Stomach (tissue), 4 donors: Measurements from ENCODE around the gene S100A12.
"Not testable (repeated sequence)": the region's sequence is repeated elsewhere in the genome, so short reads cannot be mapped to it uniquely, and the experiment has no call there.

Experiments used
- CTCF ChIP-seq, 7 experiments: fragments of 450-650 bp in 4 of 7; fragments of 200-600 bp in 3 of 7; sonication (generic) in 3 of 7; IDR thresholded peaks; one replicate each; pipeline ENCODE4 v1.5.1; 2016 to 2019; ENCODE audit warnings: antibody characterized with exemption in 7 of 7, control low read depth in 2 of 7, mild to moderate bottlenecking in 1 of 7
- POLR2A ChIP-seq, 4 donors: fragments of 450-650 bp; IDR thresholded peaks; one replicate each; pipeline ENCODE4 v1.6.1; 2016; ENCODE audit warnings: antibody characterized with exemption in 4 of 4, control low read depth in 2 of 4, mild to moderate bottlenecking in 1 of 4, moderate library complexity in 1 of 4
- POLR2AphosphoS5 ChIP-seq, 3 donors: sonication (generic); formaldehyde crosslinking; IDR thresholded peaks; one replicate each; pipeline ENCODE4 v1.6.1; 2016; ENCODE audit warnings: antibody characterized with exemption in 3 of 3

- TF ChIP-seq POLR2A, POLR2AphosphoS5, CTCF (IDR thresholded peaks at IDR 0.05): not testable (repeated sequence)
Observed at GRCh38 chr1:153418758-153419435, 43.5 kb upstream of the S100A12 start.
